Measurements from ENCODE around the gene TBC1D30. TPM values are rescaled to one million over a fixed set of nuclear protein-coding genes. Genes with fewer than 3 reads are reported as not detected.

Gene TBC1D30
- total RNA-seq, 1 donor from 2014 or later = 1.2 TPM

DNA sequence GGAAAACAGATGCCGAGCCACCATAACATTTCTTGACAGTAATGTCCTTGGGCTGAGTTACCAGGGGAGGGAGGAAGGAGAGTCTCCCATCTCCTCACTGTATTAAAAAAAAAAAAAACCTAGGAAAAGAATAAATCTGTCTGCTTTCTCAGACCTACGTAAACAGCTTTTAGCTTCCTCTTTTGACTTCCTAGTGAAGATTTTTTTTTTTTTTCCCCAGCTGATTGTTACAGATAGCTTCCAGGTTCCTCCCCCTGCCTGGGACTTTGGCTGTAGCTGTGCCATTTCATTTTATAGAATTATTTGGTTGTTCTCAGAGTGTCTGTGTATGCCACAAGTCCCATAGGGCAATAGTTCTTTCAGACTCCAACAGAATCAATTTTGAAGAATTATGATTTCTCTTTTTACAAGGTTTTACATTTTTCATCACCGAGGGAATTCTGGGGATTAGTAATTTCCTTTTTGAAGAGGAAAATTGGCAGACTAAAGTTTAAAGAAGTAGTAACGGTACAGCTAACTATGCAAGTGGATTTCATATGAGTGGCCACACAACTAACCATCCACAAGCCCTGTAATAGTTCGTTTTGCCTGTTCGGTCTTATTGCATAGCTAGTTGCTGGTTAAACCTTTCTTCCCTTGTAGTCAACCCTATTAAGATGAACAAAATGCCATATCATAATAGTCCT, 42.1 kb upstream of the TBC1D30 start:
- peaks cover 30% of the 10 kb centered on the region for H3K27me3 Mint-ChIP-seq (ENCODE audit: low read depth, unreplicated experiment)
- no peak overlapping the region for H3K27ac Mint-ChIP-seq (ENCODE audit: unreplicated experiment)
- Histone ChIP-seq H3K27ac (ENCODE audit: low read depth, low read length) (no peak overlapping the region), H2AFZ (ENCODE audit: low read depth, low read length) (no peak overlapping the region), H3K4me1 (ENCODE audit: insufficient read depth, low read length) (peaks cover 5% of the 10 kb centered on the region), H3K36me3 (ENCODE audit: insufficient read depth, low read length) (no peaks in the 10 kb centered on the region), H3K4me2 (ENCODE audit: low read length) (no peak overlapping the region), H3K79me2 (ENCODE audit: insufficient read depth, low read length) (no peaks in the 10 kb centered on the region), H3K9me3 (ENCODE audit: insufficient read depth, low read depth, low read length) (no peaks in the 10 kb centered on the region), H3K27me3 (ENCODE audit: insufficient read depth, low read length) (peaks cover 61% of the 10 kb centered on the region), H3K4me3 (ENCODE audit: insufficient read depth, low read depth, low read length) (no peak overlapping the region), H3K9ac (ENCODE audit: low read length) (no peak overlapping the region), H4K20me1 (ENCODE audit: insufficient read depth, low read length) (peaks cover 5% of the 10 kb centered on the region)
- FAIRE-seq (no peak), DNase-seq (ENCODE audit: low read depth) (no peak)
- H3K36me3 Mint-ChIP-seq (ENCODE audit: low read depth, unreplicated experiment) = no peaks in the 10 kb centered on the region
- H3K4me3 Mint-ChIP-seq (ENCODE audit: unreplicated experiment) = peak overlapping the region; percentile 80
- no peaks in the 10 kb centered on the region for H3K4me1 Mint-ChIP-seq (ENCODE audit: low read depth, unreplicated experiment)
- H3K9me3 Mint-ChIP-seq (ENCODE audit: unreplicated experiment) = no peaks in the 10 kb centered on the region
- TF ChIP-seq, protein P1, sequence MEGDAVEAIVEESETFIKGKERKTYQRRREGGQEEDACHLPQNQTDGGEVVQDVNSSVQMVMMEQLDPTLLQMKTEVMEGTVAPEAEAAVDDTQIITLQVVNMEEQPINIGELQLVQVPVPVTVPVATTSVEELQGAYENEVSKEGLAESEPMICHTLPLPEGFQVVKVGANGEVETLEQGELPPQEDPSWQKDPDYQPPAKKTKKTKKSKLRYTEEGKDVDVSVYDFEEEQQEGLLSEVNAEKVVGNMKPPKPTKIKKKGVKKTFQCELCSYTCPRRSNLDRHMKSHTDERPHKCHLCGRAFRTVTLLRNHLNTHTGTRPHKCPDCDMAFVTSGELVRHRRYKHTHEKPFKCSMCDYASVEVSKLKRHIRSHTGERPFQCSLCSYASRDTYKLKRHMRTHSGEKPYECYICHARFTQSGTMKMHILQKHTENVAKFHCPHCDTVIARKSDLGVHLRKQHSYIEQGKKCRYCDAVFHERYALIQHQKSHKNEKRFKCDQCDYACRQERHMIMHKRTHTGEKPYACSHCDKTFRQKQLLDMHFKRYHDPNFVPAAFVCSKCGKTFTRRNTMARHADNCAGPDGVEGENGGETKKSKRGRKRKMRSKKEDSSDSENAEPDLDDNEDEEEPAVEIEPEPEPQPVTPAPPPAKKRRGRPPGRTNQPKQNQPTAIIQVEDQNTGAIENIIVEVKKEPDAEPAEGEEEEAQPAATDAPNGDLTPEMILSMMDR (IDR thresholded peaks at IDR 0.05; ENCODE audit: insufficient read depth, low read depth, low read length) = no peak
- TF ChIP-seq EZH2 (IDR thresholded peaks at IDR 0.05; ENCODE audit: insufficient read depth, low read length) = no peak

GRCh38 chr12:64785838-64786237, 38.6 kb upstream of the TBC1D30 start:
- Mint-ChIP-seq H3K36me3 (ENCODE audit: low read depth, unreplicated experiment) (no peaks in the 10 kb centered on the region), H3K4me1 (ENCODE audit: low read depth, unreplicated experiment) (no peaks in the 10 kb centered on the region)
- H3K9ac ChIP-seq (ENCODE audit: low read length) = no peak overlapping the region

More at GRCh38 chr12:64785838-64786237, 38.6 kb upstream of the TBC1D30 start:
- H3K4me2 ChIP-seq (ENCODE audit: low read length) = no peak overlapping the region
- peaks cover 45% of the 10 kb centered on the region for H3K27me3 ChIP-seq (ENCODE audit: insufficient read depth, low read length)
- no peak overlapping the region for H3K27ac ChIP-seq (ENCODE audit: low read depth, low read length)
- DNase-seq (ENCODE audit: low read depth) (no peak), FAIRE-seq (no peak)
- Mint-ChIP-seq H3K4me3 (ENCODE audit: unreplicated experiment) (no peak overlapping the region), H3K9me3 (ENCODE audit: unreplicated experiment) (no peaks in the 10 kb centered on the region), H3K27ac (ENCODE audit: unreplicated experiment) (no peak overlapping the region), H3K27me3 (ENCODE audit: low read depth, unreplicated experiment) (peaks cover 21% of the 10 kb centered on the region)
- H4K20me1 ChIP-seq (ENCODE audit: insufficient read depth, low read length) = peaks cover 5% of the 10 kb centered on the region
- H3K4me1 ChIP-seq (ENCODE audit: insufficient read depth, low read length) = peaks cover 2% of the 10 kb centered on the region
- TF ChIP-seq, protein P1 (IDR thresholded peaks at IDR 0.05; ENCODE audit: insufficient read depth, low read depth, low read length) = no peak
- TF ChIP-seq EZH2 (IDR thresholded peaks at IDR 0.05; ENCODE audit: insufficient read depth, low read length) = no peak
- H3K36me3 ChIP-seq (ENCODE audit: insufficient read depth, low read length) = no peaks in the 10 kb centered on the region
- H3K9me3 ChIP-seq (ENCODE audit: insufficient read depth, low read depth, low read length) = no peaks in the 10 kb centered on the region
- H3K79me2 ChIP-seq (ENCODE audit: insufficient read depth, low read length) = no peaks in the 10 kb centered on the region
- H3K4me3 ChIP-seq (ENCODE audit: insufficient read depth, low read depth, low read length) = no peak overlapping the region
- no peak overlapping the region for H2AFZ ChIP-seq (ENCODE audit: low read depth, low read length)

Measured in astrocyte (in vitro differentiated cells and primary cell).